Measurements from ENCODE around the gene MRC1. TPM values are rescaled to one million over a fixed set of nuclear protein-coding genes. Genes with fewer than 3 reads are reported as not detected.

Gene MRC1
- total RNA-seq, 1 experiment from 2014 or later: 0.37 TPM

DNA sequence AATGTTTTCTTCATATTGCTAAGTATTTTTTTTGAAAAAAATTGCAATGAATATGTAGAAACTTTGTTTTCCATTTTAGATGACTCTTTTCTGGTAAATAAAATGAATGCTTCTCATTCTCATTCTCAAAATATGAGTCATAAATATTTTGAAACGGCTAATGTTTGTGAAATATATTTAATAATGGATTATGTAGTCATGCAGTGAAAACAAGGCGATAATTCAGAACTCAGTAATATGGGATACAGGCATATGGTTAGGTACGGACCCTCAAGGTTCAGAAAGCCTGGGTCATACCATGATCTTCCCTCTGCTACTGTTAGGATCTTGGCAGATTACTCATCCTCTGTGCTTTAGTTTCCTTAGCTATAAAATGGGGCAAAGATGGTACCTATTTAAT lies 96.3 kb downstream of the MRC1 start:
- H3K9me3 ChIP-seq (ENCODE audit: control insufficient read depth in 1 of 2, insufficient read depth in 1 of 2, low read depth in 1 of 2, low read length in 2 of 2): no peaks in the 10 kb centered on the region
- no peaks in the 10 kb centered on the region for H3K9me2 ChIP-seq (ENCODE audit: insufficient read depth)
- ChIA-PET POLR2A (no interaction called here), CTCF (interaction anchor here (1.1 kb wide), 1 partner anchor 311 kb away, joined by 4 read pairs; no protein-coding TSS in a partner anchor), RAD21 (ENCODE audit: low non-redundant PET in 1 of 2, low total read pairs in 2 of 2, uncharacterized antibody in 2 of 2, unreplicated experiment in 2 of 2) (no interaction called here)
- no peak overlapping the region for H3K4me2 ChIP-seq (ENCODE audit: low read length)
- ATAC-seq (no peak), DNase-seq (ENCODE audit: low read depth, low spot score) (no peak)
- no peak overlapping the region for H3K27ac ChIP-seq (ENCODE audit: low read depth, low read length)
- H3K79me2 ChIP-seq (ENCODE audit: insufficient read depth, low read length): no peaks in the 10 kb centered on the region
- no peak overlapping the region for H3K9ac ChIP-seq (ENCODE audit: low read length)
- no peak for TF ChIP-seq EZH2phosphoT487 (IDR thresholded peaks at IDR 0.05; ENCODE audit: borderline replicate concordance)
- TF ChIP-seq ELF1 (IDR thresholded peaks at IDR 0.05; ENCODE audit: borderline replicate concordance, low read depth): no peak
- no peak for TF ChIP-seq POLR2AphosphoS5 (IDR thresholded peaks at IDR 0.05; ENCODE audit: low read depth, low read length)
- no peak for TF ChIP-seq JUND (IDR thresholded peaks at IDR 0.05)
- H2AFZ ChIP-seq (ENCODE audit: low read depth, low read length, poor library complexity, severe bottlenecking): no peak overlapping the region
- H3K36me3 ChIP-seq (ENCODE audit: control insufficient read depth in 1 of 2, insufficient read depth in 2 of 2, low read length in 2 of 2): no peaks in the 10 kb centered on the region
- no peaks in the 10 kb centered on the region for H4K20me1 ChIP-seq (ENCODE audit: insufficient read depth)
- no TSS peak for BruUV-seq (replicated peaks)
- H3K27me3 ChIP-seq (ENCODE audit: insufficient read depth, low read length): peaks cover 6% of the 10 kb centered on the region; the same call in 1 of the 2 replicates
- no peak overlapping the region for H3K4me3 ChIP-seq (replicated peaks in 1 of 2; ENCODE audit: low read depth in 1 of 2, low read length in 2 of 2)
- intact Hi-C loops (cut with micrococcal nuclease): no loop called here
- no peaks in the 10 kb centered on the region for H3K4me1 ChIP-seq (ENCODE audit: control insufficient read depth in 1 of 2, insufficient read depth in 2 of 2, low read length in 2 of 2)

DNA sequence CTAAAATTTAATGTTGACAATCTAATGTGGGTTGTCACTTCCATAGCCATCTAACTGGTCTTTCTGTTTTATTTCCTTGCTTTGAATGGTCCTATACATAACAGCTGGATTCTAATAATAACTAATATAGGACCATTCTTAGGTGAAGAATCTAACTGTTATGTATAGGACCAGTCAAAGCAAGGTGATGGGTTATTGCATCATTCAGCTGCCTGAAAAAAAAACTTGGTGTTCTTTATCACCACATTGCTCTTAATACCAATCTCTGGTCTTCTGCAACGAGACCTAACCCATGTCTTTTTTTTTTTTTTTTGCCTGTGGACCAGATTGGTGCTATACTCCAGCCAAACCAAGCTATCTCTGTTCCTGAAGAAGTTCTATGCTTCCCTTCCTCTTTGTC lies 96.9 kb downstream of the MRC1 start:
- no peaks in the 10 kb centered on the region for H3K36me3 ChIP-seq (ENCODE audit: control insufficient read depth in 1 of 2, insufficient read depth in 2 of 2, low read length in 2 of 2)
- H4K20me1 ChIP-seq (ENCODE audit: insufficient read depth): no peaks in the 10 kb centered on the region
- no peak overlapping the region for H2AFZ ChIP-seq (ENCODE audit: low read depth, low read length, poor library complexity, severe bottlenecking)
- no TSS peak for BruUV-seq (replicated peaks)
- H3K9me3 ChIP-seq (ENCODE audit: control insufficient read depth in 1 of 2, insufficient read depth in 1 of 2, low read depth in 1 of 2, low read length in 2 of 2): no peaks in the 10 kb centered on the region
- intact Hi-C loops (cut with micrococcal nuclease): no loop called here
- H3K9me2 ChIP-seq (ENCODE audit: insufficient read depth): no peaks in the 10 kb centered on the region
- RAD21 ChIA-PET (ENCODE audit: low non-redundant PET in 1 of 2, low total read pairs in 2 of 2, uncharacterized antibody in 2 of 2, unreplicated experiment in 2 of 2): no interaction called here
- POLR2A ChIA-PET: no interaction called here
- ATAC-seq (no peak), DNase-seq (ENCODE audit: low read depth, low spot score) (no peak)
- no peak overlapping the region for H3K4me3 ChIP-seq (replicated peaks in 1 of 2; ENCODE audit: low read depth in 1 of 2, low read length in 2 of 2)
- H3K4me2 ChIP-seq (ENCODE audit: low read length): no peak overlapping the region
- no peaks in the 10 kb centered on the region for H3K4me1 ChIP-seq (ENCODE audit: control insufficient read depth in 1 of 2, insufficient read depth in 2 of 2, low read length in 2 of 2)
- no peak overlapping the region for H3K9ac ChIP-seq (ENCODE audit: low read length)
- peaks cover 6% of the 10 kb centered on the region; the same call in 1 of the 2 replicates for H3K27me3 ChIP-seq (ENCODE audit: insufficient read depth, low read length)
- H3K79me2 ChIP-seq (ENCODE audit: insufficient read depth, low read length): no peaks in the 10 kb centered on the region
- H3K27ac ChIP-seq (ENCODE audit: low read depth, low read length): no peak overlapping the region
- TF ChIP-seq YY1 (IDR thresholded peaks at IDR 0.05; ENCODE audit: extremely low read depth, insufficient replicate concordance, low read depth, low read length): no peak
- no peak for TF ChIP-seq ZNF274 (IDR thresholded peaks at IDR 0.05; ENCODE audit: low read depth, low read length)
- no peak for TF ChIP-seq JUND (IDR thresholded peaks at IDR 0.05)
- no peak for TF ChIP-seq RAD21 (IDR thresholded peaks at IDR 0.05; ENCODE audit: low read depth)
- TF ChIP-seq EGR1 (IDR thresholded peaks at IDR 0.05; ENCODE audit: low read depth): no peak
- TF ChIP-seq POLR2A (IDR thresholded peaks at IDR 0.05; ENCODE audit: borderline replicate concordance, extremely low read depth, insufficient read depth, insufficient read length): no peak
- TF ChIP-seq, protein P1, sequence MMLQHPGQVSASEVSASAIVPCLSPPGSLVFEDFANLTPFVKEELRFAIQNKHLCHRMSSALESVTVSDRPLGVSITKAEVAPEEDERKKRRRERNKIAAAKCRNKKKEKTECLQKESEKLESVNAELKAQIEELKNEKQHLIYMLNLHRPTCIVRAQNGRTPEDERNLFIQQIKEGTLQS (IDR thresholded peaks at IDR 0.05): no peak
- TF ChIP-seq CEBPB (IDR thresholded peaks at IDR 0.05; ENCODE audit: low read depth): no peak
- TF ChIP-seq, protein P2, sequence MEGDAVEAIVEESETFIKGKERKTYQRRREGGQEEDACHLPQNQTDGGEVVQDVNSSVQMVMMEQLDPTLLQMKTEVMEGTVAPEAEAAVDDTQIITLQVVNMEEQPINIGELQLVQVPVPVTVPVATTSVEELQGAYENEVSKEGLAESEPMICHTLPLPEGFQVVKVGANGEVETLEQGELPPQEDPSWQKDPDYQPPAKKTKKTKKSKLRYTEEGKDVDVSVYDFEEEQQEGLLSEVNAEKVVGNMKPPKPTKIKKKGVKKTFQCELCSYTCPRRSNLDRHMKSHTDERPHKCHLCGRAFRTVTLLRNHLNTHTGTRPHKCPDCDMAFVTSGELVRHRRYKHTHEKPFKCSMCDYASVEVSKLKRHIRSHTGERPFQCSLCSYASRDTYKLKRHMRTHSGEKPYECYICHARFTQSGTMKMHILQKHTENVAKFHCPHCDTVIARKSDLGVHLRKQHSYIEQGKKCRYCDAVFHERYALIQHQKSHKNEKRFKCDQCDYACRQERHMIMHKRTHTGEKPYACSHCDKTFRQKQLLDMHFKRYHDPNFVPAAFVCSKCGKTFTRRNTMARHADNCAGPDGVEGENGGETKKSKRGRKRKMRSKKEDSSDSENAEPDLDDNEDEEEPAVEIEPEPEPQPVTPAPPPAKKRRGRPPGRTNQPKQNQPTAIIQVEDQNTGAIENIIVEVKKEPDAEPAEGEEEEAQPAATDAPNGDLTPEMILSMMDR (IDR thresholded peaks at IDR 0.05 in 2 of 3, conservative IDR thresholded peaks at IDR 0.05 in 1 of 3; ENCODE audit: borderline replicate concordance in 1 of 3, insufficient read depth in 1 of 3, low read depth in 2 of 3, low read length in 2 of 3): no peak
- TF ChIP-seq, protein P3, sequence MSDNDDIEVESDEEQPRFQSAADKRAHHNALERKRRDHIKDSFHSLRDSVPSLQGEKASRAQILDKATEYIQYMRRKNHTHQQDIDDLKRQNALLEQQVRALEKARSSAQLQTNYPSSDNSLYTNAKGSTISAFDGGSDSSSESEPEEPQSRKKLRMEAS (IDR thresholded peaks at IDR 0.05): no peak
- no peak for TF ChIP-seq SP1 (IDR thresholded peaks at IDR 0.05; ENCODE audit: low read depth)
- TF ChIP-seq TCF7L2 (IDR thresholded peaks at IDR 0.05; ENCODE audit: borderline replicate concordance, extremely low read depth, insufficient read depth, insufficient read length): no peak
- CTCF ChIA-PET: no interaction called here

Data from HCT116 (cell line).